Ovary (tissue), 3 donors: ENCODE measurements around the gene FGD4.

Source experiments
- EP300 ChIP-seq: sonication (generic); formaldehyde crosslinking; IDR thresholded peaks from one replicate; pipeline ENCODE4 v1.6.1; 2017; ENCODE audit warnings: antibody characterized with exemption
- POLR2A ChIP-seq: fragments of 450-650 bp; IDR thresholded peaks from one replicate; pipeline ENCODE4 v1.6.1; 2017; ENCODE audit warnings: antibody characterized with exemption, mild to moderate bottlenecking, moderate library complexity
- TF ChIP-seq, protein P1 (sequence below), 3 donors: fragments of 450-650 bp in 2 of 3; fragments of 200-600 bp in 1 of 3; IDR thresholded peaks; one replicate each; pipeline versions ENCODE4 v1.5.1 to v1.8.0; 2016 to 2022; ENCODE audit warnings: antibody characterized with exemption in 3 of 3, mild to moderate bottlenecking in 1 of 3
- donor health status: DM: no; HTN: no; CAD: no.

DNA sequence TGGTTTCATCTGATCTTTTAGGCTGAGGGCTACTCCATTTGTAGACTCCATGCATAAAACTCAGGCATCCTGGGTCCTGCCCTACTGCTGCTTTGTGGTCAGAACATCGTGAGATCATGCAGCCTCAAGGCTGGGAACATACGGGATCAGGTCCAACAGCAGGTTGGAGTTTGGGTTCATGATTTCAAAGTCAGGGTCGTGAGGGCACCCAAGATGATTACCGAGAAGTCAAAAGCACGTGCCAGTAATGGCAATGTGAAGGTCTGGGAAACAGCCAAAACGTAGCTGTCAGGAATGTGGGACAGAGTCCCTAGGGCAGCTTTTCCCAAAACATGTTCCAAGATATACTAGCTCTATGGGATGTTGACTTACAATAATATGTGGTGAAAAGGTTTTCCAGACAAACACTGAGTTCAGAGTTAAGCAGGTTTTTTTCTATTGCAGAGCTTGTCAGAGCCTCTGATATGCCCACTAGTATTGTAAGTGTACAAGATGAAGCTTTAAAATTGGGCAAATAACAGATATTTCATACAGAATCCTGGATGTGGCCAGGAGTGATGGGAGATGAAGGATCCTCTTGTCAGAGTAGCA lies 149.4 kb downstream of the FGD4 start:
- TF ChIP-seq, protein P1, sequence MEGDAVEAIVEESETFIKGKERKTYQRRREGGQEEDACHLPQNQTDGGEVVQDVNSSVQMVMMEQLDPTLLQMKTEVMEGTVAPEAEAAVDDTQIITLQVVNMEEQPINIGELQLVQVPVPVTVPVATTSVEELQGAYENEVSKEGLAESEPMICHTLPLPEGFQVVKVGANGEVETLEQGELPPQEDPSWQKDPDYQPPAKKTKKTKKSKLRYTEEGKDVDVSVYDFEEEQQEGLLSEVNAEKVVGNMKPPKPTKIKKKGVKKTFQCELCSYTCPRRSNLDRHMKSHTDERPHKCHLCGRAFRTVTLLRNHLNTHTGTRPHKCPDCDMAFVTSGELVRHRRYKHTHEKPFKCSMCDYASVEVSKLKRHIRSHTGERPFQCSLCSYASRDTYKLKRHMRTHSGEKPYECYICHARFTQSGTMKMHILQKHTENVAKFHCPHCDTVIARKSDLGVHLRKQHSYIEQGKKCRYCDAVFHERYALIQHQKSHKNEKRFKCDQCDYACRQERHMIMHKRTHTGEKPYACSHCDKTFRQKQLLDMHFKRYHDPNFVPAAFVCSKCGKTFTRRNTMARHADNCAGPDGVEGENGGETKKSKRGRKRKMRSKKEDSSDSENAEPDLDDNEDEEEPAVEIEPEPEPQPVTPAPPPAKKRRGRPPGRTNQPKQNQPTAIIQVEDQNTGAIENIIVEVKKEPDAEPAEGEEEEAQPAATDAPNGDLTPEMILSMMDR (IDR thresholded peaks at IDR 0.05): no peak
- no peak for TF ChIP-seq EP300
- TF ChIP-seq POLR2A: no peak
